Neural crest cell (in vitro differentiated cells): ENCODE measurements around the gene FGF6. TPM values are rescaled to one million over a fixed set of nuclear protein-coding genes. Genes with fewer than 3 reads are reported as not detected.

ENCODE experiments used
- DNase-seq: peaks from one replicate; pipeline ENCODE4 v3.0.0; 2021; ENCODE audit warnings: low read depth, mixed read lengths, low spot score
- H3K27ac Mint-ChIP-seq: one replicate; pipeline ENCODE4 v1.8.0; 2021; ENCODE audit warnings: mild to moderate bottlenecking, mixed read lengths; ENCODE audit not compliant: unreplicated experiment
- H3K27me3 Mint-ChIP-seq: 2 replicates; pipeline ENCODE4 v1.8.0; 2021; ENCODE audit warnings: low read depth, mild to moderate bottlenecking, mixed read lengths
- H3K36me3 Mint-ChIP-seq: 2 replicates; pipeline ENCODE4 v1.8.0; 2021; ENCODE audit warnings: low read depth, mild to moderate bottlenecking, mixed read lengths
- H3K4me1 Mint-ChIP-seq: 2 replicates; pipeline ENCODE4 v1.8.0; 2021; ENCODE audit warnings: mixed read lengths
- H3K4me3 Mint-ChIP-seq: one replicate; pipeline ENCODE4 v1.8.0; 2021; ENCODE audit warnings: mild to moderate bottlenecking, mixed read lengths
- H3K9me3 Mint-ChIP-seq: 2 replicates; pipeline ENCODE4 v1.8.0; 2021; ENCODE audit warnings: mixed read lengths
- total RNA-seq: library from RNA; stranded (reverse); gene quantifications from 2 replicates; pipeline ENCODE4 v1.2.1, GENCODE V29; 2021
- TF ChIP-seq, protein P1 (sequence below): fragments of 200-600 bp; sonication (generic); conservative IDR thresholded peaks from 2 replicates; pipeline ENCODE4 v1.5.0; 2021; ENCODE audit warnings: antibody characterized with exemption, mild to moderate bottlenecking

FGF6 gene
- total RNA-seq, 1 donor from 2014 or later = not detected

DNA sequence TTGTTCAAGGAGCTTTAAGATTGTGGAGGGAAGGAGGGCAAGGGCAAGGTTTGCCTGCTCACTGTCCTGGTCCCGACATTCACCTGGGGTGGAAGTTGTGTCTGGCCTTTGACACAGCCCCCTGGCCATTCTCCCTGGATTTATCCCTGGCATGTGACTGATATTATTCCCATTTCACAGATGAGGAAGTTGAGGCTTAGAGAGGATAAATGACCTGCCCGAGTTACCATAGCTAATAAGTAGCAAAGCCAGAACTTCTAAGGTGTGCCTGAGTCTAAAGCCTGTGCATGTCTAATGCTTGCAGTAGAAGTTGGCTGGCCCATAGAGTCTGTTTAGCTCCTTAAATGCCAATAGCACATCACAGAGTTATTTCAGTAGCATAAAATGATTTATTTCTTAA is 720 bp upstream of the FGF6 start:
- Mint-ChIP-seq H3K9me3 (no peaks in the 10 kb centered on the region), H3K4me3 (no peak overlapping the region), H3K27ac (no peak overlapping the region), H3K27me3 (no peaks in the 10 kb centered on the region), H3K4me1 (peaks cover 32% of the 10 kb centered on the region), H3K36me3 (no peaks in the 10 kb centered on the region)
- DNase-seq = no peak
- TF ChIP-seq, protein P1, sequence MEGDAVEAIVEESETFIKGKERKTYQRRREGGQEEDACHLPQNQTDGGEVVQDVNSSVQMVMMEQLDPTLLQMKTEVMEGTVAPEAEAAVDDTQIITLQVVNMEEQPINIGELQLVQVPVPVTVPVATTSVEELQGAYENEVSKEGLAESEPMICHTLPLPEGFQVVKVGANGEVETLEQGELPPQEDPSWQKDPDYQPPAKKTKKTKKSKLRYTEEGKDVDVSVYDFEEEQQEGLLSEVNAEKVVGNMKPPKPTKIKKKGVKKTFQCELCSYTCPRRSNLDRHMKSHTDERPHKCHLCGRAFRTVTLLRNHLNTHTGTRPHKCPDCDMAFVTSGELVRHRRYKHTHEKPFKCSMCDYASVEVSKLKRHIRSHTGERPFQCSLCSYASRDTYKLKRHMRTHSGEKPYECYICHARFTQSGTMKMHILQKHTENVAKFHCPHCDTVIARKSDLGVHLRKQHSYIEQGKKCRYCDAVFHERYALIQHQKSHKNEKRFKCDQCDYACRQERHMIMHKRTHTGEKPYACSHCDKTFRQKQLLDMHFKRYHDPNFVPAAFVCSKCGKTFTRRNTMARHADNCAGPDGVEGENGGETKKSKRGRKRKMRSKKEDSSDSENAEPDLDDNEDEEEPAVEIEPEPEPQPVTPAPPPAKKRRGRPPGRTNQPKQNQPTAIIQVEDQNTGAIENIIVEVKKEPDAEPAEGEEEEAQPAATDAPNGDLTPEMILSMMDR = no peak

DNA sequence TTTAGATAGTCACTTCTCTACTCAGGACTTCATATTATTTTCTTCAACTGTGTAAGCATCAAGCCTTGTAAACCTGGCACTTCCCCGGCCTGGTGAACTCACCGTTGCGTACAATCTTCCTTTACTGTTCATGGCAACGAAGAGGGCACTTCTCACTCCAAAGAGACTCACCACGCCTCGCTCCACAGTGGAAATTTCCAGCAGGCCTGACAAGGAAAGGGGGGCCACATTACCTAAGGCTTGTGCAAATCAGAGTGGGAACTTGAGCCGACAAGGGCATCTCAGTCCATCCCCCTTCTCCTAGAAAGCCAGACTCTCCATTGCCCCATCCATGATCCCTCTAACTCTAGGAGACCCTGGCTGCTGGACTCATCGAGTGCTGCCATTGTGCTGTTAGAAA is 1.6 kb downstream of the FGF6 start:
- Mint-ChIP-seq H3K27ac (peak overlapping the region; percentile 1), H3K9me3 (no peaks in the 10 kb centered on the region), H3K4me1 (peaks cover 20% of the 10 kb centered on the region), H3K4me3 (no peak overlapping the region), H3K36me3 (no peaks in the 10 kb centered on the region), H3K27me3 (no peaks in the 10 kb centered on the region)
- TF ChIP-seq, protein P1 = no peak
- no peak for DNase-seq

GRCh38 chr12:4443616-4444015 is 2.0 kb downstream of the FGF6 start:
- no peak for DNase-seq
- Mint-ChIP-seq H3K27ac (no peak overlapping the region), H3K4me1 (peaks cover 20% of the 10 kb centered on the region), H3K36me3 (no peaks in the 10 kb centered on the region), H3K4me3 (no peak overlapping the region), H3K9me3 (no peaks in the 10 kb centered on the region), H3K27me3 (no peaks in the 10 kb centered on the region)
- TF ChIP-seq, protein P1 = no peak

DNA sequence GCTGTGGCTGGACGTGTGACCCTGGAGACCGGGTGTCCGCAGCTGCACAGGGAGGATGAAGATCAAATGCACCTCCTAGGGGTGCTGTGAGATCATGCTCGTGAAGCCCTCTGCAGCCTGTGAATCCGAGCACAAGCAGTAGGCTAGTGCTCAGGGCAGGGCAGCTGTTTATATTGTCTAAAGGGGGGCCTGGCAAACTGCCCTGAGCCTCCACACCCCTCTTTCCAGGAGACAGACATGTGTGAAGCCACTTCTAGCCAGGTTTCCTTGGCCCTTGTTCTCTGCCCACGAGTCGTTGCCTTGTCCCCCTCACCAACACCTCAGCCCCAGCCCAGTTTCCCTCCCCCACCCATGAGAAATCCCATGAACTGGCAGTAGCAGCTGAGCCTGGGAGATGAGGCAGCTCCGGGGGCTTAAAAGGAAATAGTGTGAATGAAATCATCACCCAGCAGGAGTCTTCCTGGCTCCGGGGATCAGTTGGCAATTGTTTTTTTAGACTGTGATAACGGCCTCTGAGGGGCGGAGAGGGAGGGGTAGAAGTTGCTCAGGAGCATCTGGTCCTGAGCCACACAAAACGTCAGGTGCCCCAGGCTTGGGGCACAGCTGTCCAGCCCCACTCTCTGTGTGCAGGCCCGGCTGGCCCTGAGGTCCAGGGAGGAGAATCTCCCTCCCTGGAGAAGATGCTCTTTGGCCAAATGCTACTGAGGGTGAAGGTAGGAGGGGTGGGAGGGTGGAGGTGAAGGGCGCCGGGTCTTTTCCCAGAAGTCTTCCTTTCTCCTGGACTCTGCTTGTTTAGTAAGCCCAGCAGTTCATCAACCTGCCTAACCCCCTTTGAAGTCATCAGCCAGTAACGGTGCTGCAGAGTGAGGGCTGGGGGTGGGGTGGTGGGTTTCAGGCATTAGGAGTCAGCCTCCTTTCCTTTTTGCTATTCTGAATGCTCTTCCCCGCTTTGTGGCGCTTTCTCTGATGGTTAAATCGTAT is 4.0 kb downstream of the FGF6 start:
- DNase-seq = no peak
- Mint-ChIP-seq H3K4me1 (peaks cover 20% of the 10 kb centered on the region), H3K27ac (no peak overlapping the region), H3K4me3 (peak overlapping the region; percentile 50), H3K9me3 (no peaks in the 10 kb centered on the region), H3K27me3 (no peaks in the 10 kb centered on the region), H3K36me3 (no peaks in the 10 kb centered on the region)
- TF ChIP-seq, protein P1 = no peak

GRCh38 chr12:4440187-4440941 is 5.3 kb downstream of the FGF6 start:
- no peaks in the 10 kb centered on the region for H3K36me3 Mint-ChIP-seq
- TF ChIP-seq, protein P1 = no peak
- no peaks in the 10 kb centered on the region for H3K9me3 Mint-ChIP-seq
- H3K4me3 Mint-ChIP-seq = no peak overlapping the region
- no peak overlapping the region for H3K27ac Mint-ChIP-seq
- H3K4me1 Mint-ChIP-seq = peaks cover 20% of the 10 kb centered on the region
- DNase-seq = no peak
- H3K27me3 Mint-ChIP-seq = no peaks in the 10 kb centered on the region
